Gastrocnemius medialis (tissue), 4 donors: ENCODE measurements around the gene CHRNA4. TPM values are rescaled to one million over a fixed set of nuclear protein-coding genes. Genes with fewer than 3 reads are reported as not detected.

Experiments used
- ATAC-seq, 2 donors: fragments of 150-250 bp; one replicate each; pipeline ENCODE4 v1.9.1; 2016
- DNase-seq, 2 donors: peaks; one replicate each; pipeline ENCODE4 v3.0.0-alpha.2; 2019
- H3K27ac ChIP-seq, 4 donors: fragments of 200-600 bp; sonication (generic); 1 replicate in 1 of 4; 2 replicates in 3 of 4; pipeline ENCODE4 v1.5.1; 2016 to 2018; ENCODE audit warnings: mild to moderate bottlenecking in 2 of 4, moderate library complexity in 1 of 4
- H3K27me3 ChIP-seq, 3 donors: fragments of 200-600 bp; sonication (generic) in 2 of 3; 1 replicate in 1 of 3; 2 replicates in 2 of 3; pipeline versions ENCODE4 v1.5.1 to v1.6.0; 2016 to 2019; ENCODE audit warnings: mild to moderate bottlenecking in 1 of 3, moderate library complexity in 1 of 3
- H3K36me3 ChIP-seq, 2 donors: fragments of 200-600 bp; sonication (generic) in 1 of 2; one replicate each; pipeline ENCODE4 v1.5.1; 2017 to 2018
- H3K4me1 ChIP-seq, 2 donors: fragments of 200-600 bp; sonication (generic) in 1 of 2; one replicate each; pipeline ENCODE4 v1.5.1; 2016 to 2017; ENCODE audit warnings: mild to moderate bottlenecking in 2 of 2
- H3K4me3 ChIP-seq, 4 donors: fragments of 200-600 bp; sonication (generic) in 3 of 4; 1 replicate in 1 of 4; 2 replicates in 3 of 4; pipeline ENCODE4 v1.5.1; 2016 to 2019; ENCODE audit warnings: mild to moderate bottlenecking in 2 of 4
- H3K9me3 ChIP-seq, 3 donors: fragments of 200-600 bp; sonication (generic) in 2 of 3; 1 replicate in 1 of 3; 2 replicates in 2 of 3; pipeline ENCODE4 v1.5.1; 2016 to 2019
- CTCF ChIP-seq, 5 experiments: fragments of 450-650 bp in 3 of 5; fragments of 200-600 bp in 2 of 5; sonication (generic) in 2 of 5; IDR thresholded peaks in 4 of 5; conservative IDR thresholded peaks in 1 of 5; 1 replicate in 4 of 5; 2 replicates in 1 of 5; pipeline ENCODE4 v1.5.1; 2016 to 2019; ENCODE audit warnings: antibody characterized with exemption in 5 of 5, mild to moderate bottlenecking in 3 of 5, moderate library complexity in 3 of 5
- POLR2A ChIP-seq, 2 donors: fragments of 450-650 bp; IDR thresholded peaks; one replicate each; pipeline ENCODE4 v1.6.1; 2017; ENCODE audit warnings: antibody characterized with exemption in 2 of 2, mild to moderate bottlenecking in 2 of 2, moderate library complexity in 2 of 2
- in situ Hi-C, 4 donors: fragments of 200-750 bp; cut with MboI; loops; one replicate each; pipeline versions ENCODE4 v1.15.0 to v1.8.0; 2017; ENCODE audit warnings: low sequenced_read_pairs in 4 of 4
- intact Hi-C: fragments of 100-400 bp; cut with DNase I; formaldehyde crosslinking; loops from one replicate; pipeline ENCODE4 v1.15.1; 2023; ENCODE audit warnings: low total_unique reads
- total RNA-seq, 4 donors: library from RNA; depleted of rRNA; stranded (reverse); fragments of >200 nt; gene quantifications; one replicate each; pipeline versions ENCODE4 v1.1.0 to v1.2.3, GENCODE V29; 2016

Gene CHRNA4
- total RNA-seq, 4 donors from 2014 or later, result not detected

GRCh38 chr20:63350196-63350595, 11.0 kb downstream of the CHRNA4 start:
- in situ Hi-C loops, result no loop called here

GRCh38 chr20:63349516-63349895, 11.6 kb downstream of the CHRNA4 start:
- Histone ChIP-seq H3K36me3 (no peaks in the 10 kb centered on the region), H3K4me1 (no peaks in the 10 kb centered on the region), H3K27ac (no peak overlapping the region), H3K27me3 (peaks cover 14 to 42% (median 25%) of the 10 kb centered on the region in 3 donors), H3K9me3 (no peaks in the 10 kb centered on the region), H3K4me3 (no peak overlapping the region)
- DNase-seq (no peak), ATAC-seq (no peak)
- TF ChIP-seq POLR2A (IDR thresholded peaks at IDR 0.05) (no peak), CTCF (IDR thresholded peaks at IDR 0.05 in 4 of 5, conservative IDR thresholded peaks at IDR 0.05 in 1 of 5) (no peak)
- in situ Hi-C loops (no loop called here), intact Hi-C loops (no loop called here)

More at GRCh38 chr20:63350196-63350595, 11.0 kb downstream of the CHRNA4 start:
- H3K36me3 ChIP-seq, result no peaks in the 10 kb centered on the region
- DNase-seq, result no peak
- H3K4me1 ChIP-seq, result no peaks in the 10 kb centered on the region
- intact Hi-C loops, result no loop called here
- no peak overlapping the region for H3K4me3 ChIP-seq
- no peaks in the 10 kb centered on the region for H3K9me3 ChIP-seq
- ATAC-seq, result no peak
- TF ChIP-seq CTCF (IDR thresholded peaks at IDR 0.05 in 4 of 5, conservative IDR thresholded peaks at IDR 0.05 in 1 of 5) (no peak), POLR2A (IDR thresholded peaks at IDR 0.05) (no peak)
- H3K27ac ChIP-seq, result no peak overlapping the region
- H3K27me3 ChIP-seq, result peaks cover 16 to 35% (median 19%) of the 10 kb centered on the region in 3 donors

- ATAC-seq (no peak), DNase-seq (no peak)
- intact Hi-C loops, result no loop called here
- no peak overlapping the region for H3K4me3 ChIP-seq
- H3K4me1 ChIP-seq, result no peaks in the 10 kb centered on the region
- H3K27ac ChIP-seq, result no peak overlapping the region
- peaks cover 18 to 47% (median 30%) of the 10 kb centered on the region in 3 donors for H3K27me3 ChIP-seq
- no peaks in the 10 kb centered on the region for H3K9me3 ChIP-seq
- TF ChIP-seq CTCF (IDR thresholded peaks at IDR 0.05 in 4 of 5, conservative IDR thresholded peaks at IDR 0.05 in 1 of 5) (no peak), POLR2A (IDR thresholded peaks at IDR 0.05) (no peak)
- in situ Hi-C loops, result no loop called here
- no peaks in the 10 kb centered on the region for H3K36me3 ChIP-seq
Observed at GRCh38 chr20:63348828-63349515, 12.2 kb downstream of the CHRNA4 start.

DNA sequence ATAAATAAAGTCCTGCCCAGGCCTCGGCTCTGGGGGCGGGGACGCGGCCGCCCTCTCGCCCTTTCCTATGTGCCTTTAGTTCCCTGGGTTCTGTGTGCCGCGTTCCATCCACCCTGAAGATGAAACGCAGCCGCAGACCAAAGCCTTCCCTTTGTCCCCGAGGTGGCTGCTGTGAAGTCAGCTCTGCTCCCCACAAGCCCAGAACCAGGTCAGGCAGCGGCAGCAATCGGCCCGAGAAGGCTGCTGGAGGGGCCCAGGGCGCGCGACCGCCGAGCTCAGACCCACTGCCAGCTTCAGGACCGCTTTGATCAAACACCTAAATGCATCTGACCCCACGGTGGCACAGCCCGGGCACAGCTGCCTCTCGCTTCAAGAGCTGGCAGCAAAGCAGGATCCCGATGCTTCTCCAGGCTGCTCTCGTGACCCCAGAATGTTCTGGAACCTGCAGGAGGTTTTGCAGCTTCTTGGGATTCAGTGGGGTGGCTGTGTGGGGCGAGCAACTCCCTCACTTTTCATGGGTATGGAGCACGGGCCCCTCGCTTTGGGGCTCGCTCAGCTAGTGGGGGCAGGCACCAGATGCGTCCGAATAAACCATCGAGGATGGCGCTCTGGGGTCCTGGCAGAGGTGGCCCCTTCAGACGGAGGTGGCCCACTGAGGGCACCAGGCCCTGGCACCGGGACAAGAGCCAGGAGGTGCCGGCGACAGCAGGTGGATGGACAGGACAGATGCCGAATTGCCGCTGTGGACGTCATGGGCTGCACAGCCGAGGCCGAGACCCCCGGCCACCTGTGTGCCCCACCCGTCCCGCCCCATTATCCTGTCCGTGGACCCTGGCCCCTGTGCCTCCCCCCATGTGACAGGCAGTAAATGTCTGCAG, 13.0 kb downstream of the CHRNA4 start:
- no peaks in the 10 kb centered on the region for H3K9me3 ChIP-seq
- DNase-seq (no peak), ATAC-seq (no peak)
- TF ChIP-seq CTCF (IDR thresholded peaks at IDR 0.05 in 4 of 5, conservative IDR thresholded peaks at IDR 0.05 in 1 of 5), result no peak
- no peak for TF ChIP-seq POLR2A (IDR thresholded peaks at IDR 0.05)
- H3K27ac ChIP-seq, result no peak overlapping the region
- peaks cover 19 to 55% (median 37%) of the 10 kb centered on the region in 3 donors for H3K27me3 ChIP-seq
- H3K4me1 ChIP-seq, result no peaks in the 10 kb centered on the region
- H3K36me3 ChIP-seq, result no peaks in the 10 kb centered on the region
- in situ Hi-C loops (no loop called here), intact Hi-C loops (no loop called here)
- H3K4me3 ChIP-seq, result no peak overlapping the region
